ENCODE results near the gene SNX1.
"Not testable (repeated sequence)": the region's sequence is repeated elsewhere in the genome, so short reads cannot be mapped to it uniquely, and the experiment has no call there.

SNX1 gene

DNA sequence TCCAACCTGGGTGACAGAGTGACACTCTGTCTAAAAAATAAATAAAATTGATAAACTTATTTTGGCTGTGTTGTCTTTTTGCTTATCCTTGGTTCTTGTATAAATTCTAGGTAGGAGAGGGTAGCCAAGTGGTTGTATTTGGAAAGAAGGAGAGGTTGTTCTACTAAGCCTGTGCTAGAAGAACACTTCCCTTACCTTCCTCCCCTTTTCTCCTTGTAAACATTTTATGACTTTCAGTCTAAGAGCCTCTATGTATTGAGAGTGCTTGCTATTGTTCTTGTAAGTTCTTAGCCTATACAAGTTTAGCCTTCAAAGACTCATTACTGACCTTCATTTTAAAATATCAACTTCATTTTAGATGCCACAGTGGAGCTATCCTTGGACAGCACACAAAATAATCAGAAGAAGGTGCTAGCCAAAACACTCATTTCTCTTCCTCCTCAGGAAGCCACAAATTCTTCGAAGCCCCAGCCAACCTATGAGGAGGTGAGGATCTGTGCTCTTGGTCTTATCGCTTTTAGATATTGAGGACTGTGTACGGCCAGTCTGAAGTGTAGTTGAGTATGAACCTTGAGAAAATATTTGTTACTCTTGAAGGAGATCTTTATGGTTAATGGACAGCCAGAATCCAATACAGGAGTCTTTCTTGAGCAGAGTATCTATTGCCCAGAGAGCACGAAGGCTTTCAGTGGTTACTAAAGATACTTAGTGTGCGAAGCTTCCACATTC is 22.1 kb downstream of the SNX1 start:
- no peak for DNase-seq (ENCODE audit: low spot score)

DNA sequence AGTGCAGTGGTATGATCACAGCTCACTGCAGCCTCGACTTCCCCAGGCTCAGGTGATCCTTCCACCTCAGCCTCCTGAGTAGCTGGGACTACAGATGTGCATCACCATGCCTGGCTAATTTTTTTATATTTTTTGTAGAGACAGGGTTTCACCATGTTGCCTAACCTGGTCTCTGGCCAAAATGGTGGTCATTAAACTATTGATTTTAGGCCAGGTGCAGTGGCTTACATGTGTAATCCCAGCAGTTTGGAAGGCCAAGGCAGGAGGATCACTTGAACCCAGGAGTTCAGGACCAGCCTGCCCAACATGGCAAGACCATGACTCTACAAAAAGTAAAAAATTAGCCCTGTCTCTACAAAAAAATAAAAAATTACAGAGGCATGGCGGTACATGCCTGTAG is 24.5 kb downstream of the SNX1 start:
- DNase-seq (ENCODE audit: low spot score): not testable (repeated sequence)

DNA sequence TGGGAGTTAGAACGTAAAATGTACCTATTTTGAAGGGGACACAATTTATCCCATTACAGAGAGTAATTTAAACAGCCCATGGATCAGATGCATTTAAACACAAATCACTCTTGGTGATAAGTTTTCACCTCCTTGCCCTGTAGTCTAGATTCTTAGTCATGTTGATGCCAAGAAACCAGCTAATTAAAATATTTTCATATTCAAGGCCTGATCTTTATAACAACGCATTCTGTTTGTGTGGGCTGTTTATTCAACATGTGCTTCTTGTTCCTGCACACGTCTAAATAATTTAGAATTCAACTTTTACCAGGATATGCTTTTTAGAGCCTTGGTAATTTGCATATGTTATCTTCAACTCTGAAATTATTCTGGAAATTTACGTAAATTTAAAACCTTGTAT is 25.8 kb downstream of the SNX1 start:
- DNase-seq (ENCODE audit: low spot score): no peak

DNA sequence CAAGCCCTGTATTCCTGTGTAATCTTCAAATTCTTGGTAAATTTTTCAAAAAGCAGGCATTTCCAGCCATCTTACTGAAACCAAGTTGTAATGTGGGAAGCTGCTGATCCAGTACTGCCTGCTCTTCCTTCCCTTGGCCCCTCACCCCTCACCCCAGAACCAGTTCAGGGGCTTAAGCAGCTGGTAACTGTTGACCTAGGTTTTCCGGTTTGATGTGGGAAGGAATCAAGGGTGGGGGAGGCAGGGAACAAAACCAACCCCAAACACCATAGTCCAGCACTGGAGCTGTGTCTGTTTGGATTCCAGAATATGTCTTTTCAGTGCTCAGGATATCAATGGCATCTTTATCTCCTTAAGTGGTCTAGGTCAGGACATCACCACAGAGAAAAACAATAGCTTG is 26.7 kb downstream of the SNX1 start:
- no peak for DNase-seq (ENCODE audit: low spot score)

DNA sequence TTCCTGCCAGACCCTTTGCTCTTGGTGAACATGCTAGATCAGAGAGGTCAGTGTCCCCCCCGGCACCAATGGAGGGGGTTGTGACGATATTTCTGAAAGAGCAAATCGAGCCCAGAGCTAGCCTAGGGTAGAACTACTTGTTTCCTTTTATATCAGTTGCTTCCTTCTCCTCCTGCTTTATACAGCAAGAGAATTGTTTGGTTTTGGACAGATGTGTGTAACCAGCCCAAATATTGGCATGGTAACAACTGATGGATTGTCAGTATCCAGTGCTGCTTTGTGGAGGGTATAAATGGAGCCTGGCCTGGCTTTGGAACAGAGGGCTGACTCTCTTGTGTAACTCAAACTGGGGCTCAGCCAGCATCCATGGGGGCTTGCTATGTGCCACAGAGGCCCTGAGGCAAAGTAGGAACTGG is 27.2 kb downstream of the SNX1 start:
- no peak for DNase-seq (ENCODE audit: low spot score)

DNA sequence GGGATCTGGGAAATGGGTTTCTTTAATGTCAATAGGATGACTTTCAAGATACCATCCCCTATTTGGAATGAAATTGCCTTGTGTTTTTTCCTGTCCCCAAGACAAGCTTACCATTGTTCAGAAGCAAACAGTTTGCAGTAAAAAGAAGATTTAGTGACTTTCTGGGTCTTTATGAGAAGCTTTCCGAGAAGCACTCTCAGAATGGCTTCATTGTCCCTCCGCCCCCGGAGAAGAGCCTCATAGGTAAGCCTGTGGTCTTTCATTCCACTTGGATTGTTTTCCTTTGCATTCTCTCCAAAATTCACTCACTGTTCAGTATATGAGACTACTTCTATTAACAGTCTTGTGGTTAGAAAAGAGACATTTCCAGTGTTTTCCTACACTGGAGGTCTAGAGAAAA is 30.2 kb downstream of the SNX1 start:
- DNase-seq (ENCODE audit: low spot score): no peak

DNA sequence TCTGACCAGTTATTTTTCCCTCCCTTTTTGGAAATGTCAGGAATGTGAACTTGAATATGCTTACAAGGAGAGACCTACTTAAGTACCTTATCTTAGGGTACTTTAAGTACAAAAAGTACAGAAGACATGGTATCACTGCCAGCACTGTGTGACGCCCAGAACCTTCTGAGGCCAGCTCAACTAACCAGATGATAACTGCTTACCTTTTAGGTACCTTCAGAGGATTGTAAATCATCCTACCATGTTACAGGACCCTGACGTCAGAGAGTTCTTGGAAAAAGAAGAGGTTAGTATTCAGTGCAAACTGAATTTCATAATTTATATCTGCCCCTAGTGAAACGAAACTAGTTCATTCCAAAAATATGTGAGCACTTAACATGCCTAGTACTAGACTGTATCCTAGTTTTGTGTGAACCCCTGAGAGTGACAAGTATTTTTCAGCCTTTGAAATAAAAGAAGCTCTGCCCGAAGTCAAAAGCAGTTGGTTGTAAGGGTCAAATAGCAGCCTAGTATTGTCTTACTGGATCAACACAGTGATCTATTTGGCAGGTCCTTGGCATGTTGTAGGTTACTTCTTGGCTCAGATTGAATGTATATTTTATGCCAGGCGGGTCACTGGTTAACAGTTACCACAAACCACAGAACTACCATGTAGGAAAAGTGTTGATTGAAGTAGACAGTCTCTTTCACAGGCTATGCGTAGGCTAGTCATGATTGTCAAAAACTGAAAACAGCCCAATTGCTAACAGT is 31.9 kb downstream of the SNX1 start:
- no peak for DNase-seq (ENCODE audit: low spot score)

DNA sequence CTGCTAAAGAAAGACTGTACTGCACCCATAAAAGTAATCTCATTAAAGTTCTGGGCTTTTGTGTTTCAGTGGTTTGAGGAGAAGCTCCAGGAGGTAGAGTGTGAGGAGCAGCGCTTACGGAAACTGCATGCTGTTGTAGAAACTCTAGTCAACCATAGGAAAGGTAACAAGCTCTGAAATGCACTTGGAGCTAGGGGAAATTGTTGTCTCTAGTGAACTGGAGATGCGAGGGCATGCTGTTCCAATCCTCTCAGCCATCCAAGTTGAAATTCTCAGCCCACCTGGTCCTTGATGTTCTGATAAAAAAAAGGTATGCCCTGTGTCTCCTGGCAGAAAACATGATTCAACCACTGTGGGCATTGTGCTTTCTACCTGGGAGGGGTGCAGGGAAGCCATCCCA is 34.4 kb downstream of the SNX1 start:
- DNase-seq (ENCODE audit: low spot score): no peak

DNA sequence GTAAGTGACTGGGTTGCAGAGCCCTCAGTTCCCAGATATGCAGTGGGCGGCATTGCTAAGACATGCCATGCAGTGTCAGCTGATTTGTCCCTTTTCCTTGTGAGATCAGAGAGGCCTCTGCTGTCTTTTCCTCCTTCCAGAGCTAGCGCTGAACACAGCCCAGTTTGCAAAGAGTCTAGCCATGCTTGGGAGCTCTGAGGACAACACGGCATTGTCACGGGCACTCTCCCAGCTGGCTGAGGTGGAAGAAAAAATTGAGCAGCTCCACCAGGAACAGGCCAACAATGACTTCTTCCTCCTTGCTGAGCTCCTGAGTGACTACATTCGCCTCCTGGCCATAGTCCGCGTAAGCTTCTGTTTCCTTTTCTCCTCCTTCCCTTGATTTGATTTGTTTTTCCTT is 35.8 kb downstream of the SNX1 start:
- DNase-seq (ENCODE audit: low spot score): no peak

DNA sequence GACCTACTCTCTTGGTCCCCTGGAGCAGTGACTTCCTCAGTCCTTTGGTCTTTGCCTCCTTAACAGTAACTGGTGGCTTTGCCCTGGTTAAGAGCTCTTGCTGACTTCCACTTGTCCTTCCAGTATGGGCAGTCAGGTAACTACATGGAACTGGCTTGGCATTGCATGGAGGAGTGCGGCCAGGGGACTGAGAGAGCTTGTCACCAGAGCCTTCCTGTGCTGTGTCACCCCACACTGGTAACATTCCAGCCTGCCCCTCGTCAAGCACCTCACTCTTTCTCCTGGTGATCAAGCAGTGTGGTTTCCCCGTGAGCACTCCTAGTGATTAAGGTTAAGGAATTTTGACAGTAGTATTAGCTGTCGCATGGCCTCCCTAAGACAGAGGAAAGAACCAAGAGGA is 36.4 kb downstream of the SNX1 start:
- no peak for DNase-seq (ENCODE audit: low spot score)

DNA sequence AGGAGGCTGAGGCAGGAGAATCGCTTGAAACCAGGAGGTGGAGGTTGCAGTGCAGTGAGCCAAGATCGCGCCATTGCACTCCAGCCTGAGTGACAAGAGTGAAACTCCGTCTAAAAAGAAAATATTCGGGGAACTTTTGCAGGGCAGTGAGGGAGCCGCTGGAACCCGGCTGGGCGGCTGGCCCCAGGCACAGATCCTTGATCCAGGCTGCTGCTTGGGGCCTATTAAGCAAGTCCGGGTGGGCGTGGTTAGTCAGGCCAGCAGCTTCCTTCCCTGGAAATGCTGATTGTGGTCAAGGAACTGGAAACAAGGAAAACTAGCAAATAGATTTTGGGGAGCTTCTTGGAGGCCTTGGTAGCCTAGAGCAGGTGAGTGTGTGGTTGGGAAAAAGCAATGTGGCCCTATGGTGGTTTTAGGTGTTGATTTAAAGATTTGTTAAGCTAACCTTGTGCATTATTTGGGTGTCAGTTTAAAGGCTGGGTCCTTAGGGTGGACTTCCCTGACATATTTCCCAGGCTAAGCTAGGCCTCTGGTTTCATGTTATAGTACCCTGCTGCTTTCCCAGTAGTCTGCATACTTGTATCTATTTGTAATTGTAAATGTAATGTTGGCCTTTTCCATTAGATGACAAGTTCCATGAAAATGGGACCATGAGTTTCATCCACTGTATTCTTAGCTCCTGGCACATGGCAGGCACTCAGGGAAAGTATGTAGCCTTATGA is 38.0 kb downstream of the SNX1 start:
- DNase-seq (ENCODE audit: low spot score): no peak

DNA sequence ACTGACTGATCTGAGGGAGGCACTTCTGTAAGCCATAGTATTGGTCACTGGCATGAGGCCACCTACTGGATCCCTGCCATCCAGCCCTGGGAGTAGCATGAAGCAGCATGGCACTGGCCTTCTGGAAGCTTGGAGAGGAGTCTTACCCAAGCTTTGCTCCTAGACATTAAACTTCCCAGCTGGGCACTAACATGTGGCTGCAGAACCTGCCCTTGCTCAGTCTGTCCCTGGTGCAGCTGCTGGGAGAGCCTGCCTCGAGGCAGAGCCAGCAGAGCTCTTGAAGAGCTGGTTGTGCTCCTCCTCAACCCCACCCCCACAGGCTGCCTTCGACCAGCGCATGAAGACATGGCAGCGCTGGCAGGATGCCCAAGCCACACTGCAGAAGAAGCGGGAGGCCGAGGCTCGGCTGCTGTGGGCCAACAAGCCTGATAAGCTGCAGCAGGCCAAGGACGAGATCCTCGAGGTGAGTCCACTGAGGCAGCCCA is 38.6 kb downstream of the SNX1 start:
- no peak for DNase-seq (ENCODE audit: low spot score)

DNA sequence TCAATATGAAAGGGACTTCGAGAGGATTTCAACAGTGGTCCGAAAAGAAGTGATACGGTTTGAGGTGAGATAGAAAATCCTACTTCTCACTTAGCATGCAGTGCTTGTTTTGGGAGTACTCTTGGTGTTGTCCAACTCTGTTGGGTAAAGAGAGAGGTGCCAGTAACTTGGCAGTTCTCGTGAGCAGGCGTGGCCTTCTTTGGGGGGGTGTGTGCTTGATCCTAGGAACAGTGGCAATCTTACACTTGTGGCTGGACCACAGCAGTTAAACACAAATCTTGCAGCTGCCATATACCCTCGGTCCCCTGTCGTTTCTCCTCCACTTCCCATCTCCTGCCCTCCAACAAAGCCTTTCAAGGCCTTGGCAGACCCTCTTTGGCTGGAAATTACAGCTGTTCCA is 40.6 kb downstream of the SNX1 start:
- no peak for DNase-seq (ENCODE audit: low spot score)

DNA sequence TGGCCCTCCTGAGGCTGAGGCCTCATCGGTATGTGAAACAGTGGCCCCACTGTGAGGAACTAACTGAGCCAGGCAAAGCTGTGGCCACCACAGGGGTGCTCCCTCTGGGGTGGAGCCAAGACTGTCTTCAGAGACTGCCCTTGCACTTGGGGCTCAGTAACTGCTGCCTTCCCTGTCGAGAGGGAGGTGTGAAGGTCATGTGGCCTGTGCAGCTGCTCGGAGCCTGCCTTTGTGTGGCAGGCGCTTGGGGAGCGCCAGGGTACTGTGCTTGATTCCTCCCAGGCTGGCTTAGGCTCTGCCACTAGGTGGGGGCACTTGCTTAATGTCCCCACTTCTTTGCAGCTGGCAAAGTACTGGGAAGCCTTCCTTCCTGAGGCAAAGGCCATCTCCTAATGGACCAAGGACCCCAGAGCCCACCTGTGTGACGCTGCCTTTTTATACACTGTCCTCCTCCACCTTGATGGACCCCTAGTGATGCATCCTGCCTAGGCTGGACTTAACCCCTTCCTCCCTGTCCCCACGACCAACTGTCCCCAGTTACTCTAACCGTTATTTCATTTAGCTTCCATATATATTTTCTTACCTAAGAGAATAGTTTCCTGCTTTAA is 41.5 kb downstream of the SNX1 start:
- DNase-seq (ENCODE audit: low spot score): no peak

DNA sequence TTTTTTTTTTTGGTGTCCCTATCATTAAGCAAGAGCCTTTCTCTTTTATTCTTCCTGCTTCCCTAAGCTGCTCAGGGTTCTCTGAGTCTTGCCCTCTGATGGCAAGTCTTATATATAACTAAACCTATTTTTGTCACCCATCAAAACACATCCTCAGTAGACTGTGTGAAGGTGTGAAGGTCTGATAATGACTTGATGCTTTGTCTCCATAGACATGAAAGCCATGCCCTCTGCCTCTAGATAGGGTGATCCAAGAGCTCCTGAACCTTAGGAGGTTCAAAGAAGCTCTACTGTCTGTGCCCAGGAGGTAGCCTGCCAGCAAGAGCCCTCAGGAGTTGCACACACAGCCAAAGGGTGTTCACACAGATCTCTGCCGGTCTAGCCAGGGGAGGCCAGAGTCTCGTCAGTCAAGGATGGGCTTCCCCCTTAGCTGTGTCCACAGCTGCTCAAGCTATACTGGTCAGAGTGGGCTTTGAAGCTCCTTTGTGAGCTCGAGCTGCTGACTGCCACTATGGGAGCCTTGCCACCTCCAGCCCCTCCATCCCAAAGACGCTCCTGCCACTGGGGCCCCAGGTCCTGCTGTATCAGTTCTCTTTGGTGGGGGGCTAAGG is 42.7 kb downstream of the SNX1 start:
- no peak for DNase-seq (ENCODE audit: low spot score)

DNA sequence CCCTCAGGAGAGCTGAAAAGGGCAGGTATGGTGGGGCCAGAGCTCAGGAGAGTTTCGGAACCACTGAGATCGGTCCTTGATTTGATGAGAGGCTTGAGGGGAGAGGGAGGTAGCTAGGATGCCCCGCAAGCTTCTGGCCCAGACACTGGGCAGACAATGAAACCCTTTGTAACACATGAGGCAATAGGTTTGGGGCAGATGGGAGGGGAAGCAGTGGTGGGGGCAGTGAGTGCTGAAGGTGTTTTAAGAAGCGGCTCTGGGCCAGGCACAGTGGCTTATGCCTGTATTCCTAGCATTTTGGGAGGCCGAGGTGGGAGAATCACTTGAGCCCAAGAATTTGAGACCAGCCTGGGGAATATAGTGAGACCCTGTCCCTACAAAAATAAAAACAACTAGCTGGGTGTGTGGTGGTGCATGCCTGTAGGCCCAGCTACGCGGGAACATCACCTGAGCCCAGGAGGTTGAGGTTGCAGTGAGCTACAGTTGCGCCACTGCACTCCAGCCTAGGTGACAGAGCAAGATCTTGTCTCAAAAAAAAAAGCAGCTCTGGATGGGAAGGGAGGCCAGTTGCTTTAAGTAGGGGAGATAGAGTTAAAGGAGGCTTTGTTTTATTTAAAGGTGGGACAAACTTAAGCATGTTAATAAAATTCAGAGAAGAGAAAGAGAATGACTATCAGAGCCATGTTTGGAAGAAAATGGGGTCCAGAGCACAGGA is 46.2 kb downstream of the SNX1 start:
- DNase-seq (ENCODE audit: low spot score): no peak

DNA sequence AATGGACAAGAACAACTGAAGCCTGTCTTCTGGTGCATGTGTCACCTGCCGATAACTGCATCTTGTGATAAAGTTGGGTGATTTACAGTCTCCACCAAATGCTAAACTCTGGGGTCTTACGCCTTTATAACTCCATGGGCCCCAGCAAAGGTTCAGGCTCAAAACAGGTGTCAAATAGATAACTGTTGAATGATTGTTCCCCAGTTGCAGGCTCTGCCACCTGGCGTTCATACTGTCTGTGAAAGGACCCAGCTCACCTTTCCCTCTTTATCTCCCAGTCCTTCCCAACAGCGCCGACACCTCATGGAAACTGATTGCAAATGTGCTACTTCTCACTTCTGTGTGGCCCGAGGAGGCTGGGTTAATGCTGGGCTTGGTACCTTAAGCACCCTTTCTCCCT is 47.5 kb downstream of the SNX1 start:
- DNase-seq (ENCODE audit: low spot score): no peak

DNA sequence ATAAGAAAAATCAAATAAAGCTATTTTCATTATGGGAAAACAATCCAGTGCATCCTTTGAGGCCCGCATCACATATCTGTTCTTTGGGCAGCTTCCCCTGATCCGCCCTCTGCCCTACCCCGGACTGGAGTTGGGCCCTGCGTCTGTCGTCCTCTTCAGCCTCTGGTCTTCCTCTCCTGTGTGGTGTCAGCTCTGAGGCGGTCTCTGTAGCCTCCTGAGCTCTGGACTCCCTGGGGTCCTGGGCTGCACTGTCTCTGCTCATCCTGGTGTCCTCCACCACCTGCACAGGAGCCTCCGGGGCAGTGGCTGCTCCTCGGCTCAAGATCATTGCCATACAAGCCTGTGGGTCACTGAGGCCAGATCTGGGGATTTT is 48.4 kb downstream of the SNX1 start:
- DNase-seq (ENCODE audit: low spot score): no peak

DNA sequence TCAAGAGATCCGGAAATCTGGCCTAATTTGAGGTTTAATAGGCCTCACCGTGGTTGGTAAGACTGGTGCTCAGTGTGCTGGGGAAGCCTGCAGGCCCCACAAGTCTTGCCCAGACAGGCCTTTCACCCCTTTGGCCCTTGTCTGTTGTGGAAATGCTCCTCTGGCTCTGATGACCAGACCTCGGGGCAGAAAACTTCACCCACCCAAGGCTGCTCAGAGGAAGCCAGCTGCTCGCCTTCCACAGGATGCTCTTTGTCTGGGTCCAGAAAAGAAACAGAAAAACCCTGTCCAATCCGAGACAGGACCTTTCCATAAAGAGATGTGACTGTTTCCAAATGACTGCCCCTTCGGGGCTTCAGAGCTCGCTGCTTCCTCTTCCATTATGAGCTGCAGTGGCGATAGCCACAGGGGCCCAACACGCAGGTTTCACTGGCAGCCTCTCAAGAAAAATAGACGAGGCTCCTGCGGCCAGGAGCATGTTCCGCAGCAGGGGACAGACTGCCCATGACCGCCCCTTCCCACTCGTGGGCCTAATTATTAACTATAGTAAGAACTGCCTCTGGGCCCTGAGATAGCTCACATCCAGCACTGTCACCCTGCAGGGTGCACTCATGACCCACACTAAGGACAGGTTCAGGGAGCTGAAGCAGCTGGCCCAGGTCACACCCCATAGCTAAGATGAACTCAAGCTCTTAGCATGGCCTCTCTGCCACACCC is 48.9 kb downstream of the SNX1 start:
- no peak for DNase-seq (ENCODE audit: low spot score)

DNA sequence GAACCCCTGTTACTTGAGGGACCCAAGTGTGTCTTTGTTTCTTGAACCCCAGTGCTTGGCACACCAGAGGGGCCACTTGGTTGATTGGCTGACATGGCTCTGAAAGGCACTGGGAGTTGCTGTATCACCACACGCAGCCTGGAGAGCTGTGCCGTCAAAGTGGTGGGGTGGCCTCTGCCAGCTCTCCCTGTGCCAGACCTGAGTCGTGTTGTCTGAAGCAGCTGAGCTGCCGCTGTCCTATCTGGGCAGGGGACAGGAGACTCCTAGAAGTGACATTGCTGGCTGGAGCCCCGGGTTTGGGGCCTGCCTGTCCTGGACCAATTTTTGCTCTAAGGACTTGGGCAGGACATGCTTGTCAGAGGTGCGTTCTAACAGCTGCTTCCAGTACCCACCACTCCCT is 50.3 kb downstream of the SNX1 start:
- no peak for DNase-seq (ENCODE audit: low spot score)

DNA sequence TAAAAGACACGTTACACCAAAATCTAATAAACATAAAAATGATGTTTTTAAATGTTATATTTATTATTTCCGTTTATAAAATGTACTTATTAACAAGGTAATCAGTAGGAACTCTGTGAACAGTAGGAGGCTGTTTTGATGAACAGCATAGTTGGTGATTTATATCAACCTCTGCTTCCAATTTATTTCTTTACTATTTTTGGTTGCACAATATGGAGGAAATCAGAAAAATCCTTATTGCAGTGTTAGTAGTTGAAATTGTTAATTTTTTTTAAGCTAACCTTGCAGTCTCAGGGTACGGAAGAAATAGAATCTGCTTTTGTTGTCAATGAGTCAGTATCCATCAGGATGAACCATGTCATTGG is 50.7 kb downstream of the SNX1 start:
- DNase-seq (ENCODE audit: low spot score): no peak
